Fibroblast of skin of right biceps (primary cell): ENCODE results near the gene ERVW-1.
"Not testable (repeated sequence)": the region's sequence is repeated elsewhere in the genome, so short reads cannot be mapped to it uniquely, and the experiment has no call there.

ENCODE experiments used
- DNase-seq: peaks from one replicate; pipeline ENCODE4 v3.0.0-alpha.2; 2013

The ERVW-1 gene, protein sequence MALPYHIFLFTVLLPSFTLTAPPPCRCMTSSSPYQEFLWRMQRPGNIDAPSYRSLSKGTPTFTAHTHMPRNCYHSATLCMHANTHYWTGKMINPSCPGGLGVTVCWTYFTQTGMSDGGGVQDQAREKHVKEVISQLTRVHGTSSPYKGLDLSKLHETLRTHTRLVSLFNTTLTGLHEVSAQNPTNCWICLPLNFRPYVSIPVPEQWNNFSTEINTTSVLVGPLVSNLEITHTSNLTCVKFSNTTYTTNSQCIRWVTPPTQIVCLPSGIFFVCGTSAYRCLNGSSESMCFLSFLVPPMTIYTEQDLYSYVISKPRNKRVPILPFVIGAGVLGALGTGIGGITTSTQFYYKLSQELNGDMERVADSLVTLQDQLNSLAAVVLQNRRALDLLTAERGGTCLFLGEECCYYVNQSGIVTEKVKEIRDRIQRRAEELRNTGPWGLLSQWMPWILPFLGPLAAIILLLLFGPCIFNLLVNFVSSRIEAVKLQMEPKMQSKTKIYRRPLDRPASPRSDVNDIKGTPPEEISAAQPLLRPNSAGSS

DNA sequence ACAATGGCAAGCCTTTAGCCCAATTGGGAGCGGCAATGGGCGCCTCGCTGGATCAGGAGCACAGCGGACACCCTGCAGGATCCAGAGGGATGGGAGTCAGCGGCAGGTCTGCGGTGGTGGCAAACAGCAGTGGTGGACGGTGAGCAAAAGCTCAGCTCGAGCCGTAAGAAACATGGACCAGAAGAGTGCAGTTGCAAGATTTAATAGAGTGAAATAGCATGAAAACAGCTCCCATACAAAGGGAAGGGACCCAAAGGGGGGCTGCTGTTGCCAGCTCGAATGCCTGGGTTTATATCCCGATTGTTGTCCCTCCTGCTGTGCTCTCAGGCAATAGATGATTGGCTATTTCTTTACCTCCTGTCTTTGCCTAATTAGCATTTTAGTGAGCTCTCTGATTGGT is at the start of gene ERVW-1:
Gene ERVW-1 (minus strand): TSS at position 266 of the 400 bp plus-strand sequence. CDS start 7,565 bp downstream, outside the sequence.
- DNase-seq: not testable (repeated sequence)

DNA sequence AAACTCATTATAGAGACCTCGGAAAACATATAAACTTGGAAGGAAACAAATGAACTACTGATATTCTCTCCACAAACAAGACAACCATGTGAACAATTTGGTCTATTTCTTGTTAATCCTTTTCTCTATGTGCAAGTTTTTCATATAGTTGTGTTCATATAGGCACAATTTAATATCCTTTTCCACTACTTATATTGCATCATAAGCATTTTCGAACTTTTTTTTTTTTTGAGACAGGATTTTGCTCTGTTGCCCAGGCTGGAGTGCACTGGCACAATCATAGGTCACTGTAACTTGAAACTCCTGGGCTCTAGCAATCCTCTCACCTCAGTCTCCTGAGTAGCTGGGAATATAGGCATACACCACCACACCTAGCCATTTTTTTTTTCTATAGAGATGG is 45.4 kb upstream of the ERVW-1 start:
- DNase-seq: no peak

DNA sequence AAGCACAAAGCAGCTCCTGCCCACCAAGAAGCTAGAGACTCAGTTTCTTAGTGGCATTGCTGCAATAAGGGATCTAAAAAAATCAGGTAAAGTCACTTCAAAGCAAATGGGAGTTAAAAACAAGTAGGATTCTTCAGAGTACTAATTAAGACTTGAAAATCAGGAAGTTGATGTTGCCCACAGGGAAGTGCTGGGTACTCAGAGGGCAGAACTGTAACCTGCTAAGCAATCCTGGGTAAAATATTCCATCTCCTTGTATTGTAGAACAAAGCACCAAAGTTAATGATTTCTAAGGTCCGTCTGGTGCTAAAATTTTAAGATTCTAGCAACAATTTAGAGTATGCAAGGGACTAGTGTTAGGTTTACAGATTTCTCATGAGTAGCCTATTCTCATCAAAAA is 42.3 kb upstream of the ERVW-1 start:
- no peak for DNase-seq

DNA sequence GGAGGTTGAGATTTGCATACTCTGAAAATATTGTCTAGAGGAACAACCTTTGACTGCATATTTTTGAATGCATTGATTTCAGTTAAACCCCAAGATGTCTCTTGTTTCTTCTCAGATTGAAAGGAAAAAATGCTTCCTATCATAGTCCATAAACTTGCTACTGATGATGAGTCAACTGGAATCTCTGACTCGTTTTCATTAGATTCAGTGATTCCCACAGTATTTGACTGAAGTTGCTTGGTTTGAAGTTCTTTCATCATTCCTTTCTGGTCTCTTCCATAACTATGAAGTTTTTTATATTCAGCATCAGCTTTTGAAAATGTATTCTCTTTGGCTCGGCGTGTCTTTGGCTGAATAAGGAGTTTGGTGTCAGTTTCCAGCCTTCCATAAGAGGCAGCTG is 39.9 kb upstream of the ERVW-1 start:
- peak; percentile 70 for DNase-seq

DNA sequence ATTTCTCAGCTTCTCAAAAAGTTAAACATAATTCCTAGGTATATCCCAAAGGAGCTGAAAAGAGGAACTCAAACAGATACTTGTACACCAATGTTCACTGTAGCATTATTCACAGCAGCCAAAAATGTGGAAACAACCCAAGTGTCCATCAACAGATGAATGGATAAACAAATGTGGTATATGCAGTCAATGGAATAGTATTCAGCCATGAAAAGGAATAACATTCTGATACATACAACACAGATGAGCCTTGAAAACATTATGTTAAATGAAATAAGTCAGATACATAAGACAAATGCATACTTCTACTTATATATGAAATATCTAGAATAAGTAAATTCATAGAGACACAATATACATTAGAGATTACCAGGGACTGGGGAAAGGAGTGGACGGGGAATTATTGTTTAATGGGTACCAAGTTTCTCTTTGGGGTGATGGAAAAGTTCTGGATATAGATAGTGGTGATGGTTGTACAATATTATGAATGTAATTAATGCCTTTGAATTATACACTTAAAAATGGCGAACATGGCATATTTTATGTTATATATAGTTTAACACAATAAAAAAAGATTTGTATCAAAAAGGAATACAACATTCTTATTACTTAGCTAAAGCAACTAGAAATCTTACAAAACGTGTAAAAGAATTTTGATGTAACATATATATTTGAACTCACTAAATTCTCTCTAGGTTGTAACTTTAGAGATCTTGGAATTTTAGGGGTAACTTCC is 35.6 kb upstream of the ERVW-1 start:
- no peak for DNase-seq

DNA sequence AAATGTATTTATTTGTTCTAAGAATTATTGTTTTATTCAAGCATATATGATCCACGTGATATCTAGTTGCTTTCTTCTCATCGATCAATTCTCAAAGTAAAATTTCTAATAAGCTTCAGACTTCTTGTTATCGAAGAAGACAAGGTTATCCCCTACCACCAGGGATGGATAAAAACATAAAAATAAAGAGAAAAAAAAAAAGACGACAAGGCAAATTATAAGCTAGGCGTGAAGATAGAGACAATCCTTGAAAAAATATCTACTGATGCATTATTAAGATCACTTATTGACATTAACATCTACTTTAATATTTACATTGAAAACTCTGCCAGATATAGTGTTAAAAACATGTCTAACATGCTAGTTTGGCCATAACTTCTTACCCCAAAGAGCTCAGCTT is 31.2 kb upstream of the ERVW-1 start:
- DNase-seq: no peak

DNA sequence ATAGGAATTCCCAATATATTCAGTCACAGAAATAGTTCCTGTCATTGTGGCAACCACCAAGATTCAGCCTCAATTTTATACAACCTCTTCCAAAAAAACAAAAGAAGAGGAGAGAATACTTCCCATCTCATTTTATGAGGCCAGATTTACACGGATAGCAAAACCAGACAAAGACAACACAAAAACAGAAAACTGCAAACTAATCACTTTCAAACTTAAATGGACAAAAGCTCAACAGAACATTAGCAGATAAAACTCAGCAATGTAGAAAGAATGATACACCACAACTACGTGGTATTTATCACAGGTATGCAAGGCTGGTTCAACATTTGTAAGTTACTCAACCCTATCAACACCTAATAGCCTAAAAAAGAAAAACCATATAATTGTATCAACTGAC is 28.6 kb upstream of the ERVW-1 start:
- DNase-seq: no peak

DNA sequence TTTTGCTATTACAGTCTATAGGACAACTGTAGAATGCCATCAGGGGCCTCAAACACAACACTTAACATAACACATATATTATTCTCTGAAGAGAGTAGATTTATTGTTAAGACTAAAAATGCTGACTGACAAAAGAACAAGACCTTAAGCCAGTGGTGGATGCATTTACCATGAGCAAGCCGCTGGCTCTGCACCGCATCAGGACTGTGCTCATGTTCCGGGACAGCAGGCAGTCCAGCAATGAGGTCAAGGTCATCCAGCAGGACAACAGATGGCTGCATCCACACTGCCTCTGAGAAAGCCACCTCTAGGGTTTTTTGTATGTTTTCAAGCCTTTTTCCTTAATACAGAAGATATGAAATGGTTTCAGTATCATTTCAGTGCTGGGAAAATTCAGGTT is 26.8 kb upstream of the ERVW-1 start:
- DNase-seq: no peak

DNA sequence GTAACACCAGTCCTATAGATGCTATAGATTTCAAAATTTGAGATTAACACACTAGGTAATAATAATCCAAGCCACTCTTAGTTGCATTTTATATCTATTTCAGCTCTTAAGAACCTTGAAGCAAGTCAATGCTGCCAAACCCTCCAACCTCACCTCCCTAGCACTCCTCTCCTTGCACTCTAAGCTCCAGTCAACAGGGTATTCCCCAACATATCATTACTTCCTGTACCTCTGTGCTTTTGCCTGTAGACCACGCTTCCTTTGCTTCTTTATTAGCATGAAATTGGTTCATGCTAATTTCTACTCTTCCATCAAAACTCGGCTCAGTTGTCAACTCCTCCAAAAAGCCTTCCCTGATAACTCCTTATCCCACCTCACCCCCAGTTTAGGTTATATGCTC is 26.0 kb upstream of the ERVW-1 start:
- DNase-seq: no peak

DNA sequence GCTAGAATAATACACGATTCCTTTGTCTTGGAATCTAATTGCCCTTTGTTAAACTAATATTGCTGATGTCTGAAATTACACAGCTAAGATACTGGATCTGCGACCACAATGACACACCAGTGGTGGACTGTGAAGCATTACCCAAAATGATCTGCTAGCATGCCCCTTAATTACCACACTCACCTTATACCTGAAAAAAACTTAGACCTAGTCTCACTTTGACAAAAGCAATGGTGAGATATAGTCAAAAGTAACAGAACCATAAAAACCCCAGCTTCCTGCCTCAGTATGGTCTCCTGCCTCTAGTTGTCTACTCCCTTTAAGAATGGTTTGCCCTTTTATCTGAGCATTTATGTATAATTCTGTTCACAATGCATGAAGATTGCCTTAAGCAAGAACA is 20.8 kb upstream of the ERVW-1 start:
- no peak for DNase-seq

DNA sequence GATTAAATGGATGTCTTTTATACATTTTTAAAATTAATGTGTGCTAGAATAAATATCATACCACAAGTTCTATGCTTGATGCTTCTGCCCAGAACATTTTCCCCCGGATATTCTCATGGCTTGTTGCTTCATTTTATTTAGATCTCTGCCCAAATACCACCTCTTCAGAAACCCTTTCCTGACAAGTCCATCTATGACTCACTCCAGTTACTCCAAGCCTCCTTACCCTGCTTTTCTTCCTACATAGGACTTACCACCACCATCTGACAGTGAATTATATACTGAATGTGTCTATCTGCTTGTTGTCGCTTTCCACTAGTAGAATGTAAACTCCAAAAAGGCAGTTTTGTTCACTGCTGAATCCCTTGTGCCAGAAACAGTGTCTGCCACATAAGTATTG is 19.1 kb upstream of the ERVW-1 start:
- no peak for DNase-seq

DNA sequence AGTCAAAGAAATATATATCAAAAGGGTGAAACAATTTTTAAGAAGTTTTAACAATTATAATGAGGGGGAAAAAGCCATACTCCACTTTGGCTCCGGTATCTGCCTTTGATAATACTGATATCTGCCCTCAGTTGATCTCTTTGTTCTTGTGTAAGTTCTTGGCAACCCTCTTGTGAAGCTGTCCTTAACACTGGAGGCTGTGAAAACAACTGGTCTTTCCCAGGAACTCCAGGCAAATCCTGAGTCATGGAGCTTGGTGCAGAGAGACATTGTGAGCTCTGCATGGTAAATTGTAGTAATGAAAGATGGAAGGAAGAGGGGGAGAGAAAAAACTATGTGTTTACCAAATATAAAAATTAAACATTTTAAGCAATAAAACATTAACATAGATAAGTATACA is 11.9 kb upstream of the ERVW-1 start:
- no peak for DNase-seq

DNA sequence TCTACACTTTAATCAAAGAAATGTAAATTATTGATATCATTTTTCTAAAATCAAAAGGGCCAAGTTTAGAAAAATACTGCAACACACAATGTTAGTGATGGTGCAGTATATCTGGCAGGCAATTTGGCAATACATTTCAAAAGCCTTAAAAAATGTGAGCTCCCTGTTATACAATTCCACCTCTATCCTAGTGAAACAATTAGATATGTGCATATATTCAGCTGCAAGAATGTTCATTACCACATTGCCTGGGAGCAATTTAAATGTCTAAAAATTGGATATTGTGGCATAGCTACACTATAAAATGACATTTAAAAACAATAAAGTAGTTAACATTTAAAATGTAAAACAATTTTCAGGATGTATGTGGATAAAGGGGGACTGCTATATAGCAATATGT is 10.1 kb upstream of the ERVW-1 start:
- DNase-seq: no peak

DNA sequence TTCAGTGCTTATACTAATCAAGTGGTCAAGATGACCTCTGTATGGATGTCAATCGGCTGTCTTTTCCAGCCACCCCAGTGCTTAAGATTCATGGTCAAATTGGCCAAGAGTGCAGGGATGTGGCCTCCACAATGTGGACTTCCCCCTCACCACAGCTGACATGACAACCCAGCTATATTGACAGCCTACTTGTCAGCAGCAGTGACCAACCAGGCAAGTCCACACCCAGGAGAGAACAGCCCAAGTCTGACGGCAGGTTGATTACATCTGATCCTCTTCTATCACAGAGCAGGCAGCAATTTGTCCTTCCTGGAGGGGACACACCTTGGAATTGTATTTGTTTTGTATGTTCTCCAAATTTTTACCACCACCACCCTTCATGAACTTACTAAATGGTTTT is 8.2 kb upstream of the ERVW-1 start:
- no peak for DNase-seq

DNA sequence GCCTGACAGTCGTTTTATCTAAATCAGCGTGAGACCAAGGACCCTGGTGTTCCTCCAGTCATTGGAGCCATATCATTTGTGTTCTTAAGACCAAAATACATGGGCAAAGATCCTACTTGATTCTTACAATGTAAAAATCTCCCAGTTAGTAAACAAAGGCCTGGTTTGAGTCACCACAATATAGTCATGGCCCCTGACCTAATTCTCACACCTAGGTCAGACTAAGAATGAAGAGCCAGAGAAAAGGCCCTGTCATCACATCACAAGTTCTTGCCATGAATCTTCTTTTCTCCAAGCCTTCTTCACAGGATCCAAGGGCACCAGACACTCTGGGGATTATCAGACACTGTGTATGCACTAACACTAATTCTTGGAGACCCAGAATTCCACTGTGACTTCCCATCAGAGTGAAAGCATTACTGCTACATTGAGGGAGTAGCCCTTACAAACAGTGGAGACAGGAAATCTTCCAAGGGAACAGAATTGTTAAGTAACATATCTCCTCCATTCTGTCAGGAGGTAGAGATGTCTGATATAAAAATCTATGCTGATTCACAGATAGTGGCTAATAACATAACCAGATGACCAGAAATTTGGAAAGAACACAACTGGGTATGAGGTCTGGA is 7.6 kb upstream of the ERVW-1 start:
- no peak for DNase-seq

DNA sequence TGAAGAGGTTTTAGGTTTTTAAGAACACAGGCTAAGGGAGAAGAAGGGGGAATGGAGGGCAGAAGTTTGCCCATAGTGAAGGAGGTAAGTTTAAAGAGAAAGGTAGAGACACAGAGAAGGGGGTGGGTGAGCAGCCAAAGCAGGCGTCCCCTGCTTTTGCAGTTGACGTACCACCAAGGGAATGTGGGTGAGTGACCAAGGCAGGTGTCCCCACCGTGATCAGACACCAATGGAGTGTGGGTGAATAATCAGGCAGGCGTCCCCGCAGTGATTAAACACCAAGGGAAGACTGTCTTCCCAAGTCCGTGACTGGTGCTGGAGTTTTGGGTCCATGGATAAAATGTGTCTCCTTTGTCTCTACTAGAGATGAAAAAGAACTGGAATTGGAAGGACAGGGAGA is 6.5 kb upstream of the ERVW-1 start:
- not testable (repeated sequence) for DNase-seq

DNA sequence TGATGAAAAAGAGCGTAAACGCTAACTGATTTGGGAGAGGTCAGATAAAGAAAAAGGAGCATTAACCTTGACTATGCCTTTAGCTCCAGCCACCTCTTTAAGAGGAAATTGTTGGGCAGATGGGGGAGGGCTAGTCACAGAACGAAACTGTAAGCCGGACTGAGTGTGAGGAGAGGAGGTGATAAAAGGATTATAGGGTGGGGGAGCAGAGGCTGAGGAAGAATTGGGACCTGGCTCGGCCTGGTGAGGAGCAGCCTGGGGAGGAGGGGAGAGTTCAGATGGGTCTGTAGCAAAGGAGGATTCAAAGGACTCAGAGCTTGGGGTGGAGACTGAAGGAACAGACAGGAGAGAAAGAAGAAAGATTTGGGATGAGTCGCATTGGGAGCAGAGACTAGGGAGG is 5.9 kb upstream of the ERVW-1 start:
- DNase-seq: not testable (repeated sequence)

DNA sequence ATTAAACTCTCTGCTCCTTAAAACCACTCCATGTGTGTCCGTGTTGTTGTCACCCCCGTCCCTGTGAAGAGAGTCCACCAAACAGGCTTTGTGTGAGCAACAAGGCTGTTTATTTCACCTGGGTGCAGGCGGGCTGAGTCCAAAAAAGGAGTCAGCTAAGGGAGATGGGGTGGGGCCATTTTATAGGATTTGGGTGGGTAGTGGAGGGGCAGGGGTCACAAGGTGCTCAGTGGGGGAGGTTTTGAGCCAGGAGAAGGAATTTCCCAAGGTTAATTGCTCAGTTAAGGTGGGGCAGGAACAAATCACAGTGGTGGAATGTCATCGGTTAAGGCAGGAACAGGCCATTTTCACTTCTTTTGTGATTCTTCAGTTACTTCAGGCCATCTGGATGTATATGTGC is 1.4 kb upstream of the ERVW-1 start:
- not testable (repeated sequence) for DNase-seq

DNA sequence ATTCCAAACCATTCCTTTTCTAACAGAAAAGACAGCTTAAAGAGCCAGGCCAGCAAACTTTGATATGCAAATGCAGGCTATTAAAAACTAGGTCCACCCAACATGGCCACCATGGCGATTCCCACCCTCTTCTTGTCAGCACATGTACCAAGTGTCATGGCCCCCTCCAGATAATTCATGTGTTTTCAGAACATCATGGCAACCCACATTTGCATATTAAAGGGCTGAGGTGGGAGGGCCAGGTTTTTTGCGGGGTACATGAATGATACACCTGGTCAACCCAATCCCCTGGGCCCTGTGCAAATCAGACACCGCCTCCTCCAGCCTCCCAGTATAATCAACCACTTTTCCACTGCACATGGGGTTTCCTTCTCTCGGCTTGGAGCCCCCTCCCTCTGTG is 965 bp upstream of the ERVW-1 start:
- no peak for DNase-seq

DNA sequence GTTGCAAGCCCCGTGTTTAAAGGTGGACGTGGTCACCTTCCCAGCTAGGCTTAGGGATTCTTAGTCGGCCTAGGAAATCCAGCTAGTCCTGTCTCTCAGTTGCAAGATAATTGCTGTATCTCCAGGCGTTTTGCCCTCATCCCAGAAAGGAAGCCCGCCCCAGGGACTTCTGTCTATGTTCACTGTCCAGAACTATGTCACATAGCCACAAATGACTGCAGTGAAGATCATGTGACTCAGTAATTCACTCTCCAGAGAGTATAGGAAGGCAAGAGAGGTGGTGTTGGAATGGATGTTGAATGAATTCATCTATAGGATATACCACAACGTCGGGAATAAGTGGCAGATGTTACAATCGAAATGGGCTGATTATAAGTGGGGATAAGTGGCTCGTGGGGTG is 349 bp upstream of the ERVW-1 start:
- DNase-seq: no peak

DNA sequence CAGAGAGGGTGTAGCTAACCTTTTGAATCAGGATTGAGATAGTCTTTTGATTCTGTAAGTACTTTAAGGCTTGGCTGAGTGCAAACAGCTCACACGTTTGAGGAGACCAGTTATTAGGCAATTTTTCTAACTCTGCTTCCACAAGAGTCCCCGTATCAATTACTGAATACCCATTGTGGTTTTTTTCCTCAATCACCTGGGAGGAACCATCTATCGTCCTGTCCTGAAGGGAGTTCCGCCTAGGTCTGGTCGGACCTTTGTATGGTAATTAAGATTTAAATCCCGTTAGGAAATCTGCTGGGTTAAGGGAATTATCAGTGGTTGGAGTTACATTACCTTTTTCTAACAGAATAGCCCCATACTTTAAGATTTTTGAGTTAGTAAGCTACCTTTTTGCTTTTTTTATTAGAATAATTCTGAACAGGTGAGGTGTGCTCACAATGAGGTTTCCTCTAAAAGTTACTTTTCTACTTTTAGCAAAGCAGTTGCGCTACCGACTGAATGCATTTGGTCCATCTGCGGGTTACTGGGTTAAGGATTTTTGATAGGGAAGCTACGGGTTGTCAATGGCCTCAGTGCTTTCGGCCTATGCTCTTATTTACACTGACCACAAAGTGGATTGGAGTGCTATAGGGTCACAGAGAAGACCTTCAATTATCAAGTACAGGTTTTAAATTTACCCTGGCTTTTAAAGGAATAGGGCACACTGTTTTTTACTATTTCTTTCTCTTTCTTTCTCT is 1.7 kb downstream of the ERVW-1 start:
- DNase-seq: not testable (repeated sequence)

DNA sequence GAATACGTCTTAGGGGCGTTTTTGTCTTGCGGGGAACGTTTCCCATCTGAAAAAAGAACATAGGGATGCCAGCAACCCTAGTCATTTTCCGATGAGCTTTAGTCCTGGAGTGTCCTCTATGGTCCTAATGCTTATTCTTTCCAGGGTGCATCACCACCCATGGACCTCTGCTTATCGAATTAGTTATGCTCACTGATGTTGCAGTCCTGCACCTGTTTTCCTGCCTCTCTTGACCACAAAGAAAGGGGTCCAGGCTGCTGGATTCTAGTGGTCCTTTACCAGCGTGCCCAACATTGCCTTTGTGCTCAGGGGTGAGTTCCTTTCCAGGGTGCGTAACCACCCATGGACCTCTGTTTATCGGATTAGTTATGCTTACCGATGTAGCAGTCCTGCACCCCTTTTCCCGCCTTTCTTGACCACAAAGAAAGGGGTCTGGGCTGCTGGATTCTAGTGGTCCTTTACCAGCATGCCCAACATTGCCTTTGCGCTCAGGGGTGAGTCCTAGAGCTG is 2.4 kb downstream of the ERVW-1 start:
- DNase-seq: not testable (repeated sequence)

DNA sequence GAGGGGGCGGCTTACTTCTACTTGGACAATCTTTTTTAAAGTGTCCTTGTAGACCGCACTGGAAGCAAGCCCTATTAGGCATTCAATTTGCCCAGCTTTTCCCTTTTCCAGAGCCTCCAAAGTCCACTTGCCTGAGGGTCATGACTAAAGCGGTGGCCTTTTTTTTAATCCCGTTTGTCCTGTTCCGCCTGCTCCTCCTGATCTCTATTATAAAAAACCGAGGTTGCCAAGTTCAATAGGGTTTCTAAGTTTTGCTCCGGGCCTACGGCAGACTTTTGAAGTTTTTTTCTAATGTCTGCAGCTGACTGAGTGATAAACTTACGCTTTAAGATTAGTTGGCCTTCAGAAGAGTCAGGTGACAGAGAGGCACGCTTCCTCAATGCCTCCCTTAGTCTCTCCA is 3.8 kb downstream of the ERVW-1 start:
- not testable (repeated sequence) for DNase-seq
